Activated B cell treated with CpG ODN at 0.5 μM for 24 hours (primary cell): ENCODE measurements around the gene TNFAIP8L1. TPM values are rescaled to one million over a fixed set of nuclear protein-coding genes. Genes with fewer than 3 reads are reported as not detected.

Source experiments
- ATAC-seq: fragments of 200-7000 bp; cut with Tn5 transposase; one replicate; pipeline ENCODE4 v1.10.0; 2021; ENCODE audit warnings: low read depth, mild to moderate bottlenecking, moderate library complexity
- CTCF ChIA-PET: fragments of 350-600 bp; sonication (Branson Sonifier 250); formaldehyde crosslinking; loops from one replicate; lab custom pipeline; 2021; ENCODE audit warnings: antibody characterized with exemption; lab: Charles Lee
- POLR2A ChIA-PET: fragments of 350-600 bp; sonication (Branson Sonifier 250); formaldehyde crosslinking; loops from one replicate; lab custom pipeline; 2021; ENCODE audit warnings: antibody characterized with exemption; lab: Charles Lee
- DNase-seq: peaks from one replicate; pipeline ENCODE4 v3.0.0; 2022
- H3K27ac Mint-ChIP-seq: one replicate; pipeline ENCODE4 v1.8.0; 2020; ENCODE audit warnings: mixed read lengths
- H3K27me3 Mint-ChIP-seq: one replicate; pipeline ENCODE4 v1.8.0; 2021; ENCODE audit warnings: mixed read lengths
- H3K36me3 Mint-ChIP-seq: one replicate; pipeline ENCODE4 v1.8.0; 2021; ENCODE audit warnings: low read depth, mixed read lengths
- H3K4me1 Mint-ChIP-seq: one replicate; pipeline ENCODE4 v1.8.0; 2021; ENCODE audit warnings: mixed read lengths
- H3K4me3 Mint-ChIP-seq: one replicate; pipeline ENCODE4 v1.8.0; 2020; ENCODE audit warnings: mild to moderate bottlenecking, mixed read lengths
- H3K9me3 Mint-ChIP-seq: one replicate; pipeline ENCODE4 v1.8.0; 2020; ENCODE audit warnings: mixed read lengths
- CTCF ChIP-seq: fragments of 200-600 bp; IDR thresholded peaks from one replicate; pipeline ENCODE4 v1.8.0; 2022; ENCODE audit warnings: antibody characterized with exemption, mild to moderate bottlenecking
- intact Hi-C: fragments of 100-400 bp; cut with micrococcal nuclease; formaldehyde crosslinking; loops from one replicate; pipeline ENCODE4 v1.15.1; 2024
- total RNA-seq: library from RNA; stranded (reverse); gene quantifications from 2 replicates; pipeline ENCODE4 v1.2.3, GENCODE V29; 2022

TNFAIP8L1 gene
- total RNA-seq, 1 donor from 2014 or later: 15.5 TPM

DNA sequence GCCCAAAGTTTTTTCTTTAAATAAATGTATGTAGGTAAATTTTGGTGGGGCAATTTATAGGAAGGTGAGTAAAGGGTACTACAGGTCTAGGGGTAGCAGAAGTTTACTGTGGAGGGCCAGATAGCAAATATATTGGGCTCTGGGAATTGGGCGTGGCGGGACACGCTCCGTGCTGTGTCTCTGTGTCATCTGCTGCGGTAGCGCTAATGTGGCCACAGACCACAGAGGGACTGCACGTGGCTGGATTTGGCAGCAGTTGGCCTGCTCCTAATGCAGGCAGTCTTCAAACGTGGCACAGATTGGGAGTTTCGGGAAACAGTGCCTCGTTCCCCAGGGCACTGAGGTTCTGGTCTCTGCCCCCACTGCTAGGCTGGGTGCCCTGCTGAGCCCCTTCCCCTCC is 47.4 kb downstream of the TNFAIP8L1 start:
- Mint-ChIP-seq H3K4me1 (no peaks in the 10 kb centered on the region), H3K36me3 (peaks cover 68% of the 10 kb centered on the region), H3K9me3 (no peaks in the 10 kb centered on the region), H3K4me3 (no peak overlapping the region), H3K27ac (no peak overlapping the region), H3K27me3 (no peaks in the 10 kb centered on the region)
- DNase-seq (no peak), ATAC-seq (no peak)
- ChIA-PET POLR2A (no interaction called here), CTCF (no interaction called here)
- TF ChIP-seq CTCF: no peak
- intact Hi-C loops: no loop called here

- CTCF ChIA-PET: no interaction called here
- Mint-ChIP-seq H3K27me3 (no peaks in the 10 kb centered on the region), H3K4me3 (no peak overlapping the region), H3K9me3 (no peaks in the 10 kb centered on the region), H3K36me3 (peaks cover 71% of the 10 kb centered on the region), H3K4me1 (no peaks in the 10 kb centered on the region), H3K27ac (no peak overlapping the region)
- POLR2A ChIA-PET: no interaction called here
- ATAC-seq (no peak), DNase-seq (no peak)
- TF ChIP-seq CTCF: no peak
- intact Hi-C loops: no loop called here
These were observed 48.1 kb downstream of the TNFAIP8L1 start for GRCh38 chr19:4687396-4687795.

DNA sequence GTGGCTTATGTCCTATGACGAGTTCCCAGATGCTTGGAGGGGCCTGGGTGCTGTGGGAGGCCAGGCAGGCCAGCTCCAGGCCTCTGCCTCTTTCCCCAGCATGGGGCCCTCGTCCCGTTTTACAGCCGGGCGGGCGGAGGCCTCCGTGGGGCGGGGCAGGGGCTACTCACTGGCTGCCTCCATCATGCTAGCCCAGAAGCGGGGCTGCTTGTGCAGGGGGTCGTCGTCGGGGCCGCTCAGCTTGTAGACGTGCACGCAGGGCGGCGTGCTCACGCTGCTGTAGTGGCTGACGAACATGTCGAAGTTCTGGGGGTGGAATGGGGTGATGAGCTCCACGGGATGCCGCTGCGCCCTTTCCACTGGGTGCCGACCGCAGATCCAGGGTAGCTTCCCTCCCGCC is 49.3 kb downstream of the TNFAIP8L1 start:
- H3K4me3 Mint-ChIP-seq: no peak overlapping the region
- ATAC-seq: no peak
- no peaks in the 10 kb centered on the region for H3K4me1 Mint-ChIP-seq
- H3K36me3 Mint-ChIP-seq: peaks cover 78% of the 10 kb centered on the region
- CTCF ChIA-PET: no interaction called here
- DNase-seq: no peak
- no peak overlapping the region for H3K27ac Mint-ChIP-seq
- no peaks in the 10 kb centered on the region for H3K27me3 Mint-ChIP-seq
- POLR2A ChIA-PET: no interaction called here
- TF ChIP-seq CTCF: no peak
- intact Hi-C loops: no loop called here
- no peaks in the 10 kb centered on the region for H3K9me3 Mint-ChIP-seq

GRCh38 chr19:4689403-4689802 is 50.1 kb downstream of the TNFAIP8L1 start:
- no peak overlapping the region for H3K4me3 Mint-ChIP-seq

GRCh38 chr19:4690361-4690760 is 51.0 kb downstream of the TNFAIP8L1 start:
- Mint-ChIP-seq H3K4me1 (no peaks in the 10 kb centered on the region), H3K4me3 (no peak overlapping the region), H3K36me3 (peaks cover 79% of the 10 kb centered on the region), H3K27ac (no peak overlapping the region), H3K27me3 (no peaks in the 10 kb centered on the region), H3K9me3 (no peaks in the 10 kb centered on the region)
- DNase-seq: no peak
- POLR2A ChIA-PET: no interaction called here
- no peak for ATAC-seq
- TF ChIP-seq CTCF: no peak
- CTCF ChIA-PET: no interaction called here
- intact Hi-C loops: no loop called here

More at GRCh38 chr19:4689403-4689802, 50.1 kb downstream of the TNFAIP8L1 start:
- Mint-ChIP-seq H3K27me3 (no peaks in the 10 kb centered on the region), H3K27ac (no peak overlapping the region), H3K36me3 (peaks cover 78% of the 10 kb centered on the region), H3K4me1 (no peaks in the 10 kb centered on the region), H3K9me3 (no peaks in the 10 kb centered on the region)
- TF ChIP-seq CTCF: no peak
- no peak for DNase-seq
- ChIA-PET POLR2A (no interaction called here), CTCF (no interaction called here)
- no peak for ATAC-seq
- intact Hi-C loops: no loop called here
